ENCODE data around the gene LSM6. TPM values are rescaled to one million over a fixed set of nuclear protein-coding genes. Genes with fewer than 3 reads are reported as not detected.

LSM6 gene
- total RNA-seq, 2 experiments from 2014 or later: 62.3 to 123 TPM

- H3K27ac ChIP-seq (ENCODE audit: low read depth, low read length, poor library complexity, severe bottlenecking): no peak overlapping the region
- POLR2A ChIA-PET: interaction anchor here (0.6 kb wide), 2 partner anchors 216 to 691 kb away, joined by 3 read pairs; no protein-coding TSS in a partner anchor
- H3K9me2 ChIP-seq (ENCODE audit: insufficient read depth, low read length): no peaks in the 10 kb centered on the region
- H4K20me1 ChIP-seq (ENCODE audit: insufficient read depth, low read length): no peaks in the 10 kb centered on the region
- TF ChIP-seq CTCF (conservative IDR thresholded peaks at IDR 0.05; ENCODE audit: low read length): no peak
- TF ChIP-seq EZH2phosphoT487 (IDR thresholded peaks at IDR 0.05; ENCODE audit: borderline replicate concordance, low read depth, low read length): no peak
- DNase-seq (ENCODE audit: low spot score): no peak
- peaks cover 87% of the 10 kb centered on the region for H3K36me3 ChIP-seq (ENCODE audit: insufficient read depth, low read length)
- H3K79me2 ChIP-seq (ENCODE audit: insufficient read depth, low read depth, low read length): peaks cover 10% of the 10 kb centered on the region; the same call in 1 of the 2 replicates
- intact Hi-C loops (cut with micrococcal nuclease; ENCODE audit: unreplicated experiment): no loop called here
- H3K4me3 ChIP-seq (ENCODE audit: low read depth, low read length, poor library complexity, severe bottlenecking): no peak overlapping the region
- H3K9me3 ChIP-seq (ENCODE audit: low read length): no peaks in the 10 kb centered on the region
- CTCF ChIA-PET (ENCODE audit: unreplicated experiment): no interaction called here
- H2AFZ ChIP-seq (ENCODE audit: low read length): no peak overlapping the region
- no peaks in the 10 kb centered on the region for H3K4me1 ChIP-seq (ENCODE audit: insufficient read depth, low read length, poor library complexity, severe bottlenecking)
- H3K4me2 ChIP-seq (ENCODE audit: low read length): no peak overlapping the region
- BruUV-seq (replicated peaks): no TSS peak
Observed at GRCh38 chr4:146186596-146186995, 11.1 kb downstream of the LSM6 start.

DNA sequence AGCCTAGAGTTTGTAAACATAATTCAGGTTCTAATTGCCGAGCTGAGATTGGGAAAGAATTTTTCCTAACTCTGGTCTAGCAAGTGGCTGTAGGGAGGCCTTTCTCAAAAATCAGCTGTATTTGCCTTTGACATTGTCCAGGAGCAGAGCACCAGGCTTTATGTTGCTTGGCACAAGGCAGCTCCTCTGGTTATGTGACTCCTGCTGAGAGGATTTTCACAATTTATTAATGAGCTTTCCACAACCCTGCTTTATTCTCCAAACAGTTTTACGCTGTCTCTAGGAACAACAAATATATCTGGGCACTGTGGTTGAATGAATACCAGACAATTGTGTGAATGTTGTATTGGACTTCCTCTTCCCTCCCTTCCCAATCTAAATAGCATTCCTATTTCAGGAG lies 14.9 kb downstream of the LSM6 start:
- Histone ChIP-seq H3K4me1 (ENCODE audit: insufficient read depth, low read length, poor library complexity, severe bottlenecking) (no peaks in the 10 kb centered on the region), H3K9me3 (ENCODE audit: low read length) (no peaks in the 10 kb centered on the region), H3K4me3 (ENCODE audit: low read depth, low read length, poor library complexity, severe bottlenecking) (no peak overlapping the region), H4K20me1 (ENCODE audit: insufficient read depth, low read length) (no peaks in the 10 kb centered on the region), H3K27ac (ENCODE audit: low read depth, low read length, poor library complexity, severe bottlenecking) (no peak overlapping the region), H3K4me2 (ENCODE audit: low read length) (no peak overlapping the region), H3K79me2 (ENCODE audit: insufficient read depth, low read depth, low read length) (no peaks in the 10 kb centered on the region), H2AFZ (ENCODE audit: low read length) (no peak overlapping the region), H3K36me3 (ENCODE audit: insufficient read depth, low read length) (peaks cover 71% of the 10 kb centered on the region), H3K9me2 (ENCODE audit: insufficient read depth, low read length) (no peaks in the 10 kb centered on the region)
- DNase-seq (ENCODE audit: low spot score): no peak
- intact Hi-C loops (cut with micrococcal nuclease; ENCODE audit: unreplicated experiment): no loop called here
- no TSS peak for BruUV-seq (replicated peaks)
- ChIA-PET POLR2A (interaction anchor here (2.1 kb wide), 1 partner anchor 13 kb away, joined by 5 read pairs; no protein-coding TSS in a partner anchor), CTCF (ENCODE audit: unreplicated experiment) (interaction anchor here (0.7 kb wide), 1 partner anchor 251 kb away, joined by 3 read pairs; no protein-coding TSS in a partner anchor)
- TF ChIP-seq CTCF (conservative IDR thresholded peaks at IDR 0.05; ENCODE audit: low read length) (no peak), EZH2phosphoT487 (IDR thresholded peaks at IDR 0.05; ENCODE audit: borderline replicate concordance, low read depth, low read length) (no peak)

GRCh38 chr4:146191766-146192458 lies 16.4 kb downstream of the LSM6 start:
- no peak for DNase-seq (ENCODE audit: low spot score)
- no peak overlapping the region for H2AFZ ChIP-seq (ENCODE audit: low read length)
- no peaks in the 10 kb centered on the region for H3K79me2 ChIP-seq (ENCODE audit: insufficient read depth, low read depth, low read length)
- no peaks in the 10 kb centered on the region for H4K20me1 ChIP-seq (ENCODE audit: insufficient read depth, low read length)
- no peak overlapping the region for H3K27ac ChIP-seq (ENCODE audit: low read depth, low read length, poor library complexity, severe bottlenecking)
- no peak overlapping the region for H3K4me2 ChIP-seq (ENCODE audit: low read length)
- peaks cover 56% of the 10 kb centered on the region for H3K36me3 ChIP-seq (ENCODE audit: insufficient read depth, low read length)
- no peaks in the 10 kb centered on the region for H3K9me3 ChIP-seq (ENCODE audit: low read length)
- no TSS peak for BruUV-seq (replicated peaks)
- no peak overlapping the region for H3K4me3 ChIP-seq (ENCODE audit: low read depth, low read length, poor library complexity, severe bottlenecking)
- no peaks in the 10 kb centered on the region for H3K4me1 ChIP-seq (ENCODE audit: insufficient read depth, low read length, poor library complexity, severe bottlenecking)
- ChIA-PET CTCF (ENCODE audit: unreplicated experiment) (no interaction called here), POLR2A (interaction anchor here (0.7 kb wide), 3 partner anchors 44 to 421 kb away, joined by 3 to 4 read pairs (median 3); no protein-coding TSS in a partner anchor)
- no peak for TF ChIP-seq EZH2phosphoT487 (IDR thresholded peaks at IDR 0.05; ENCODE audit: borderline replicate concordance, low read depth, low read length)
- TF ChIP-seq CTCF (conservative IDR thresholded peaks at IDR 0.05; ENCODE audit: low read length): peak; percentile 45
- H3K9me2 ChIP-seq (ENCODE audit: insufficient read depth, low read length): no peaks in the 10 kb centered on the region
- intact Hi-C loops (cut with micrococcal nuclease; ENCODE audit: unreplicated experiment): no loop called here
